ENCODE data around the gene PNCK.
A peak's percentile ranks its signal among the peaks of the same experiment; 100 is the strongest.
"Not testable (repeated sequence)": the region's sequence is repeated elsewhere in the genome, so short reads cannot be mapped to it uniquely, and the experiment has no call there.

Gene PNCK

DNA sequence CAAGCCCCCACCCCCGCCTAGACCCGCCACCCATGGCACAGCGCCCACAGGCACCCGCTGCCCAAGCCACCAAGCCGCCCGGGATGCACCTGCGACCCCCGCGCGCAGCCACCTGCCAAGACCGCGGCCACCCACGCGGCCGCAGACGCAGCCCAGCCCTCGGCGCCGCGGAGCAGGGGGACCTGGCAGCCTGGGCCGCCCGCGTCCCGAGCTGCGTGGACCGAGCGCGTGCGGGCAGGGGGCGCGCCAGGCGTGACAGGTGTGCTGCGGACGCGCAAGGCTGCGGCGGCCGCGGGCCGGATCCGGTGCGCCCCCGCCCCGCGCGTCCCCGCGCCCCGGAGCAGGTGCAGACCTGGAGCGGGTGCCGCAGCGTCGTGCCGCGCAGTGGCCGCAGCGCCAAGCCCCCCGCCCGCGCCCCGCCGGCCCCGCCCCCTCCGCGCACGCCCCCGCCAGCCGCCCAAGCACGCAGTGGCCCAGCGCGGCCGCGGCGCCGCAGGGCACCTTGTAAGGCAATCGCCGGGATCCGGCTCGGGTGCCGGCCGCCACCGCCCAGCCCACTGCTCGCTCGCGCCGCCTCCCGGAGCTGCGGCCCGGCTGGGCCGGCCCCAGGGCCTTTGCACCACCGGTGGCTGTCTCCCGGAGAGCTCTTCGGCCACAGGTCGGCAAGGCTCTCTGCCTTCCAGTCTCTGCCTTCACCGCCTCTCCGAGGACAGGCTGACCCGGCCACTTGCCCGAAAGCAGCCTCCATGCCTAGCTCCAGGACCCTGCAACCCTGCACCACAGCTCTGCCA lies at the start of gene PNCK:
Gene PNCK (minus strand): TSS at position 386 of the 791 bp plus-strand sequence. CDS start 737 bp downstream, outside the sequence.
- DNase-seq (ENCODE audit: low spot score): no peak

DNA sequence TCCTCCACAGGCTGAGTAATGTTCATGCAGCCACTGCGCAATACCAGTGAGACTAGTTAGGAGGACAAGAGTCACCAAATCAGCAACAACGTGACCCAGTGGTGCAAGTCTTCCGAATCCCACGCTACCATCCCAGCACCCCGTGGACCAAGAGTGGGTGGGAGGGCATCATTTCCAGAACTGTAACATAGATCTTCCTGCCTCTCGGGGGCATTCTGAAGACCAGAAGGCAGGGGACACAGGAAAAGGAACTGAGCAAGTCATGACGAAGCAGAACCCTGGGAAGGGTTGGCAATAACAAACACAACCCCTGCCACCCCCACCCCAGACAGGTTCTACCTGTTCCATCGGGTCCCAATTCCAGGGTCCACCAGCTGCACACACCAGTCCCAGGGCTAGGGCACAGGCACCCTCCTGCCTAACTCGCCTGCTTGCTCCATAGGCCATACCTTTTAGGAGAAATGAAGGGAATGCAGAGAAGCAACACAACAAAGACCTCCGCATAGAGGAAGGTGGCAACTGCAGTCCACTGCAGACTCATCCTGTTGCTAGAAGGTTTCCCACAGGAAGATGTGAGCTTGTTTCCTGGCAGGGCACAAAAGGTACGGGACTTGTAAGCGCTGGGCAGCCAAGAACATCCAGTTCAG lies 49.2 kb upstream of the PNCK start:
- no peak for DNase-seq (ENCODE audit: low spot score)

DNA sequence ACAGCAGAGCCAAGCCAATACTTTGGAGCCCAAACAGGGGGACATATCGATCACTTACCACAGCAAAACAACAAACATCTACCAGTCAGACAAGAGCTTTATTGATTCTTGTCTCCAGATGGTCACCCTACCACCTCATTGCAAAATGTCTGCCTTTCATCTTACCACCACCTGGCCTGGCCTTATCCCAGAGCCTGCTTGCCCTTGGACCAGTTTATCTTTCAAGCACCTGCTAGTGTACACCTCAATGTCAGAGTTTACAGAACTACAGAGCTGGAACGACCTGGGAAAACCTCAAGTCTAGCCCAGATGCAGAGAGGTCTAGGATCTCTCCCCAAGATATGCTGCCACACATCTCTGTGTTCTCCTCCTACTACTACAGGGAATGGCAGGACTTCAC lies 46.1 kb upstream of the PNCK start:
- DNase-seq (ENCODE audit: low spot score): no peak

DNA sequence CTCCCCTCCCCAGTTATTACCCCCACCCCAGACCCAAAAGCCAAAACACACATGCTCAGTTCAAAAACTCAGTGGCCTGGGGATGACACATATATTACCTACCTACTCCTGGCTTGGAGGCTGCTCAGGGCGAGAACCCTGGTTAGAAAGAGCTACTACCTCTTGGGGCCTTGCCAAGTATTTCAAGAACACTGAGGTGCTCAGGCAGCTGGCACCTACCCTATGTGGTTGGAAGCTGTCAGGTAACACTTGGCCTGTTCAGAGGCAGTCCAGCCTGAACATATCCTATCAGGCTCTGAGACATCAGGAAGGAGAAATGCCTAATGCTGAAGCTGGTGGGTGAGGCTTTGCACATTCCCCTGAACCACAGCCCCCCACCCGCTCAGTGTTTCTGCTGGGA lies 45.6 kb upstream of the PNCK start:
- DNase-seq (ENCODE audit: low spot score): no peak

DNA sequence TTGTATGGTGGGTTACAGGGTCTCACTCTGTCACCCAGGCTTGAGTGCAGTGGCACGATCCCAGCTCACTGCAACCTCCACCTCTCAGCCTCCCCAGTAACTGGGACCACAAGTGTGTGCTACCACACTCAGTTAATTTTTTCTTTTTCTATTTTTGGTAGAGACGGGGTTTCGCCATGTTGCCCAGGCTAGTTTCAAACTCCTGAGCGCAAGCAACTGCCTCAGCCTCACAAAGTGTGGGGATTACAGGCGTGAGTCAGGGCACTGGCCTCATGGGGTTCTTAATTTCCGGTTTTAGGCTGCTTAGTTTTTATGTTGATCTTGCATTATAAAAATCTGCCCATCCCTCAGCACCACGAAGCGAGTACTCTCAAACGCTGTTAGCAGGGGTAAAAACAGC lies 43.8 kb upstream of the PNCK start:
- no peak for DNase-seq (ENCODE audit: low spot score)

DNA sequence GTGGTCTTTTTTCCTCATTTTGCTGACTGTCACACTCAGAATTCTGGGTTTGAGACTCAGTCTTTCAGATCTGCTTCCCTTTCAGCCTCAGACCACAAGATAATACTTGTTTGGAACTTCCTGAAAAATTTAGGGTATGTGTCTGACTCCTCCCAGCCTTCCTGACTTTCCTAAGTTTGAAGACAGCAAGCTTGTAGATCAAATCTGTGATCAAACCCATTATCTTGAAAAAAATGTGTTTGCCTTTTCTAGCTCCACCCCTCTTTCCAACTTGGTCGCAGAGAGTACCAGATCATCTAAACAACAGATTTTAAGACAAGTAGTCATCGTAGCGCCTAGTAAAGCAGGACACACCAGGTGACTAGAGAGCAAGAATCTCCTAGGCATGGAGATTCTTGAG lies 40.6 kb upstream of the PNCK start:
- DNase-seq (ENCODE audit: low spot score): no peak

DNA sequence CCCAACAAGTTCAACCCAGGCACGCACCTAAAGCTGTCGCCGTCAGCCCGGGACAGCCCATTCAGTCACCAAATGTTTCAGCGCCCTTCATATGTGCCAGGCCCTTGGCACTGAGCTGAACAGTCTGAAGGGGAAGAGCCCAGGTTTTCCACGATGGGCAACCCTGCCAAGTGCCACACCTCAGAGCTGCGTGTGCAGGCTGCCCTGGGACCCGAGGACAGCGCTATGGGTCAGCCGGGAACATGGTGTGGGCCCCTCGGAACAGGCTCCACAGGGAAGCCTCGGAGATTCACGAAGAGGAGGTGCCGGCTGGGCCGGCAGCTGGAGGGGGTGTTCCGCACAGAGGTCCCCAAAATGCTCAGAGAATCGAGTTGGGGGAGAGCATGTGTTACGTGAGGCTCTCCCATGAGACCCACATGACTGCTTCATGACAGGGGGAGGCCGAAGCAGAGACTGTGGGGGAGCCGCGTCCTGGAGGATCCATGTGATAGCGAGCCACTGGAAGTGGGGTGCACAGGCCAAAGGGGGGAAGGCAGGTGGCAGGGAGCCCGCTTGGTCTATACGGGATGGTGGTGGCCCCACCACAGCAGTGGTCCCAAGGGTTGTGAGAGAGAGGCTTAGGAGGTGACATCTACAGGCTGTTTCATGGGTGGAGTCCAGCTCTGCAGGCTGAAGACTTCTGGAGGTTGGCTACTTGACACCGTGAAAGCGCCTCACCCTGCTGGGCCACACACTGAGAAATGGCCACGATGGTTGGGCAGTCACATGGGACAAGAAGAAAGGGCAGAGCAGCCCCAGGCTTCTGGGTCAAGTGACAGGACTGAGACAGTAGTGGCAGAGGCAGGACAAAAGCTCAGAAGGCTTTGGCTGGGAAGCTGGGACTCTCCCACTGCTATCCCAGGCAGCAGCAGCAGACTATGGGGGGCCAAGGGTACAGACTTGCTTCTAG lies 36.4 kb upstream of the PNCK start:
- DNase-seq (ENCODE audit: low spot score): no peak

DNA sequence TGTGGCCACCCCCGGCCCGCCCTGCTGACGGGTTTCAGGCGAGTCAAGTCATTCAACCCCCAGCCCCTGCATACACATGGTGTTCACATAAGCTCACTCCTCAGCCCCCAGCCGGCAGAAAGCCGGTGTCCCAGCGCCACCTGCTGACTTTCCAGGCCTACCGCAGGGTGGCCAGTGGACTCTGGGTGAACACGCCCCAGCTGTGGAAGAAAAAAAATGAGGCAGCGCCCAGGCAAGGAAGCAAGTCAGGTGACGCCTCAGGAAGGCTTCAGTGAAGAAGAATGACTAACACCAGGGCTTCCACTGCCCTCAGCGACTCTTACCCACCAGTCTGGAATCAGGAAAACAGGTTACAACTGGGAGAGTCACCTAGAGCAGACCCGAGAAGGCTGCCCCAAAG lies 34.8 kb upstream of the PNCK start:
- peak; percentile 81 for DNase-seq (ENCODE audit: low spot score)

DNA sequence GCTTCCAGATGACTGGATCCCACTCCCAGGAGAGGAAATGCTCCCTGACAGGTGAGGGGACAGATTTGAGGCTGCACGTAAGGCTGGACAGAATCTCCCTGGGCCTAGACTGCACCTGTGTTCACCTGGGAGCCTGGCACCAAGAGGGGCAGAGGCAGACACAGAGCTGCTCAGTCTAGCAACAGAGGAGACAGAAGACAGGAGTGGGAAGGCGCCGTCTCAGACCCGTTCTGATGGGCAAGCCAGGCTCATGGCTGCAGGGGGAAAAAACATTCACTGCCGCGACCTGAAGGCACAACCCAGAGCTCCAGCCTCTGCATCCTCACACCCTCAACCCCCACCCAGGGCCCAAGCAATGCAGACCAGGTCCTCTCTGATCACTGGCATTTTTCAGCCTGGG lies 33.8 kb upstream of the PNCK start:
- no peak for DNase-seq (ENCODE audit: low spot score)

DNA sequence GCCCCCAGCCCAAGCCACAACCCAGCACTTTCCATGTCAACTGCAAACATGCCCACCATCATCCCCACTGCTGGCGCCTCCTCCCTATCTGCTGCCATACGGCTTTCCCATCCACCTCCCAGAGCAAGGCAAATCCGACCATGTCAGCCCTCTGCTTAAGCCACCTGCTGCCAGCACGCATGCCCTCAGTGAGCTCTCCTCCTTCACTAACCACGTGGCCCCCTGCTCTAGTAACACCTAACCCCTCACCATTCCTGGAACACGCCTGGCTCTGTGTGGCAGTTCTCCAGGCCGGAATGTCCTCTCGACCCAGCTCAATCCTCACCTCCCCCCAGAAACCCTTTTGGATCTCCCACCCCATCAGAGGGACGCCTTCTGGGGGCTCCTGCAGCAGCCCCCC lies 33.2 kb upstream of the PNCK start:
- no peak for DNase-seq (ENCODE audit: low spot score)

DNA sequence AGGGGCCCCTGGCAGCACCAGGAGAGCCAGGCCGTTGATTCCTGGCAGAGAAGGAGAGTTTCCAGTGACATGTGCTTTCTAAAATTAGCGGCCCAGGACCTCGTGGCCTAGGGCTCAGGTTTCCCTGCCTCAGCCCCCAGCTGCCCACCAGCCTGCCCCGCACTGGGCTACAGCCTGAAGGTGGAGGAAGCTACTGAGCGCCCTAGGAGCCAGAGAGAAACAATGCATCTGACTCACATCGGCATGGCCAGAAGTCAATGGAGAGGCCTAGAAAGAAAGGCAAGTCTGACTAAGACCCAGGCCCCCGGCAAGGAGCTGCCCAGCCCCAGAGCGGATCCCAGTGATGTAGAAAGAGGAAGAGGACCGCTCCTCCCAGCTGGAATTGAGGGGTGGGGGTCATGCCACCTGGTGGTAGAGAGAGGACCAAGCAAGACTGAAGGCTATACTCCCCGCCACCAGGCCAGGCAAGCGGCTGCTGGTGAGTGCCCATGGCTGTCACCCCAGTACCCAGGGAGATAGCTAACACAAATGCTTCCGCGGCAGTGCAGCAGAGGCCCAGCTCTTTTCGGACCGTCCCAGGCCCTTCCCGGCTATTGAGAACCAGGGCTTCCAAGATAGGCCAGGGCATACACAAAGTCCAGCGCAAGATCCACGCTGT lies 31.9 kb upstream of the PNCK start:
- DNase-seq (ENCODE audit: low spot score): not testable (repeated sequence)

DNA sequence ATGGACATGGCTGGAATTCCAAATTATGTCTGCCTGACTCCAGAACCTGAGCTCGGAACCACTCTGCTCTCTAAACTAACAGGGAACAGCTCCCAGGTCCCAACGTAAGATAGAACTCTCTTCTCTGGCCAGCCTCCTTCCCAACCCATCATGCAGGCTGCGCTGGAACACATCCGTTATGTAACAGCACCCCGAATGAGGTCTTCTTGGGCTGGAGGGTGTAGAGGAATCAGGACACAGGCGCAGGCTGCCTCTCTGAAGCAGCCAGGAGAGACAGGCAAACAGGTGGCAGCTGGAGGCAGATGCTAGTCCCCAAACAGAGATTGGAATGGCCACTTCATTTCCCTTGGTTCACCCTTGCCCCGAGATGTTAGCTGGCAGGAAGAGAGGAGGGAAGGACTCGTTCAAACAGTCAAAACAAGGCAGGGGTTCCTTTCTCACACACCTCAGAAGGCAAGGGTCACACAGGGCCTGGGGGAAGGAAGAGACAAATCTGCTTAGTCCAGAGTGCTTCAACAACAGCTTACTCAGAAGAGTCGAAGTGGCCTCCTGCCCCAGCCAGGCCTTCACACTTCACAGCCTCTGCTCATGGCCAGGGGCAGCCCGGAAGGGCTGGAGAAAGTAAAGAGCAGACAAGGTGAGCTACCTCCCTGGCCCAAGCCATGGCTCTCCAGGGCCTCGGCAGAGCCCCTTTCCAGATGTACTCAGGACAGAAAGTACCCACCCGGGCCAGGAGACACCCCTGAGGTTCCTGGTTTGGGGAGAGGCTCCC lies 31.2 kb upstream of the PNCK start:
- not testable (repeated sequence) for DNase-seq (ENCODE audit: low spot score)

DNA sequence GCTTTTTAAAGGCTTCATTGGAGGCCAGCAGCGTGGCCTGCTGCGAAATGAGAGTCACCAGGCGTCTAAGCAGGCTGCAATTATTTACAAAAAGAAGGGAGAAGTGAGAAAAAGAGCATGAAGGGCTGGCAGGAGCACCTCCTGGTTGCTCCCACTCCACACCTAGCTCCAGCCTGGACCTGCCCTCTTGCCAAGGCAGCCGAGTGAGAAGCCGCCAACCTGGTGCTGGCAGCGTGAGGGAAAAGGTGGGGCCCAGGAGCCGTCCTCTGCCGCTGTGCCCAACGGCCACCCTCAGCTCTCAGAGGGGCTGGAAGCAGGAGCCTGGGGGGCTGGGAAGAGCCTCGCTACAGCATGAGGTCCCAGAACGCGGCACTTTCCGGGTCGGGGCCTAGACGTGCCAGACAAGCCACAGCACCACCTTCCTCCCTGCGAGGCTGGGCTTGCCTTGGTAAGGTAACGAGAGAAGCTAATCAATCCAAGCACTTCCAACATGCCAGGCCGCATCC lies 30.5 kb upstream of the PNCK start:
- no peak for DNase-seq (ENCODE audit: low spot score)

DNA sequence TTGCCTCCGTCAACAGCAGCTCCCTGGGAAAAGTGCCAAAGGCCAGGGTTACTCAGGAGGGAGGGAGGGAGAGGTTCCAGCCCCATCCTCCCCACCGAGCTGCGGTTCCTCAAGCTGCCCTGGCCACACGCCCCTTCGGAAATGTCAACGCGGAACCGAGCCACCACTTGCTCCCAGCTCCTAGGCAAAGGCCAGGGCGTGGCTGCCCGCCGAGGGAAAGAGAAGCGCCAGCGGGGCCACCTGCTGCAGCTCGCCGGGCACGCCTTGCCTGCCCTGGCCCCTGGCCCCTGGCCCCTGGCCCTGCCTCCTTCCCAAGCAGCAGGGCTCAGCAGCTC lies 29.4 kb upstream of the PNCK start:
- DNase-seq (ENCODE audit: low spot score): no peak

DNA sequence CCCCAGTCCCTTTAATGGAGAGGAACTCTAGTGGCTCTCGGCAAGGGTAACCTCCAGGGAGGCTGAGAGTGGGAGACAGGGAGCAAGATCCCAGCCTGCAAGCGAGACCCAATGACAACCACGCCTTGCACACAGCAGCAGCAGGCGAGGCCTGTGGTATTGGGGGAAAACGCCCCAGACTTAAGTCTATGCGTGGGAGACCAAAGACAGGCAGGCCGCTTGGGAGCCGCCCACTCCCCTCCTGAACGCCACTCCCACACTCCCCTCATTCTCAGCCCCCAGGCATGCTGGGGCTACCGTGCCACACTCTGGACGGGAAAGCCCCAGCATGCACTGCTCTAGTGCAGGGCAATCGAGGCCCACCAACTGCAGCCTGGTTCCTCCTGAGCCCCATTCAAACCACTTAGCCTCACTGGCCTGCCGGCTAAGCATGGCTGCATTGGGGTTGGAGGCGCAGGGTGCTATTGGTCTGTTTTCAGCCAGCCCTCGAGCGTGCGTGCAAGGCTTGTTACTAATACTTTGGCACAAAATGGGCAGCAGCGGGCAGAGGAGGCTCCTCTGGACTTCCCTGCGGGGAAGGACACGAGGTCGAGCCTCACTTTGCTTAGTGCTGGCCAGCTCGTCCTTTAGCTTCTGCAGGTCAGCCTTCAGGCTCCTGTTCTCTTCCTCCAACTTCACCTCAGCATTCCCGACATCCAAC lies 28.9 kb upstream of the PNCK start:
- no peak for DNase-seq (ENCODE audit: low spot score)

DNA sequence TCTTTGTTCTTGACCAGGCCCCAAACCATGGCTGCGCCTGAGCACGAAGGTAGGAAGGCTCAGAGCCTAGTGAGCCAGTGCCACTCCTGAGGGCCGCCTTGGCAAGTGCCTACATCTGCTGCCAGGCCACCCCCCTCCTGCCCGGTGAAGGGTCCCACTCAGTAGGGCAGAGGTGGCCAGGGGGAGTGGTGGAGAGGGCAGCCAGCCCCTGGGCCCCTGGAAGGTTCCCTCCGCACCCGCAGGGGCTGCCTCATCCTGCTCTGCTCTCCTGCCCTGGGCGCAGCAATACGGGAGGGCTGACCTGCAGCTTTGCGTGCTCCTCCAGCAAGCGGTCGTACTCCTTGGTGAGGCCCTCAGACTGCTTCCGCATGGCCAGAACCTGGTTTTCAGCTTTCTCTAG lies 28.1 kb upstream of the PNCK start:
- DNase-seq (ENCODE audit: low spot score): no peak

DNA sequence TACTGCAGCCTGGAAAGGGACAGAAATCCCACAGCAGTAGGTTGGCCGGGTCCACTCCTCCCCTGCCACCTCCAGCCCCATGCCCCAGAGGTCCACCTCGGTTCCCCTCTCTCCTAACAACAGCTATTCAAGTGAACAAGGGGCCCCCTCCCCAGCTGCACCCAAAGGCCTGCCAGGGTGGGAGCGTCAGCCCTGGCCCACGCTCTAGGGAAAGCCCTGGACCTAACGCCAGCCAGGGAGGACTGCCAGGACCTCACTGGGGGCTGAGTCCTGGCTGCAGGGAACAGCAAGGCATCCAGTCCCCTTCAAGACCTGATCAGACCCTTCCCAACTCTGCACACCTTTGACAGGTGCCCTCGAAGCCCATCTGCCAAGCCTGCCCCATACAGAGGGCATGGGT lies 27.4 kb upstream of the PNCK start:
- no peak for DNase-seq (ENCODE audit: low spot score)

DNA sequence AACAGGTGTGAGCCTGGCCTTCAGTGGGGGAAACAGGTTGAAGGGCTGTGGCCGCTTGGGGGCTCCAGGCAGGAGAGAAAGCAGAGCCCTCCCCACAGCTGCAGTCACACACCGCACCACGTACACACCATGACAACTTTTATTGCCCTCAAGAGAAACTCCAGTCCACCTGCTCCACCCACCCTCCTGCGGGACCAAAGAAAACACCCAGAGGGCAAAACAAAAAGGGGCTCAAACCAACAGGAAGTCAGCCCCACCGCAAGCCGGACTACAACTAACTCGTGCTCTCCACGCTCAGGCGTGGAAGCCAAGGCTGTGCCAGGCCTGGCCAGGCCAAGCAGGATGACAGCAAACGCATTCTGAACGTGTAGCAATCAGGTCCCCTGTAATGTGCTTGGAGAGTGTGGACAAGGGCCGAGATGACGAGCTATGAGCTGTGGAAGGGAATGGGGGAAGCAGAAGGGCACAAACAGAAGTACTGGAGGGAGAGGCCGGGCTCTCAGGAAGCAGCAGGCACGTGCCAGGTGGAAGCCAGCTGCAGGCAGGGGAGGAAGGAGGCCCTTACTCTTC lies 26.8 kb upstream of the PNCK start:
- no peak for DNase-seq (ENCODE audit: low spot score)

DNA sequence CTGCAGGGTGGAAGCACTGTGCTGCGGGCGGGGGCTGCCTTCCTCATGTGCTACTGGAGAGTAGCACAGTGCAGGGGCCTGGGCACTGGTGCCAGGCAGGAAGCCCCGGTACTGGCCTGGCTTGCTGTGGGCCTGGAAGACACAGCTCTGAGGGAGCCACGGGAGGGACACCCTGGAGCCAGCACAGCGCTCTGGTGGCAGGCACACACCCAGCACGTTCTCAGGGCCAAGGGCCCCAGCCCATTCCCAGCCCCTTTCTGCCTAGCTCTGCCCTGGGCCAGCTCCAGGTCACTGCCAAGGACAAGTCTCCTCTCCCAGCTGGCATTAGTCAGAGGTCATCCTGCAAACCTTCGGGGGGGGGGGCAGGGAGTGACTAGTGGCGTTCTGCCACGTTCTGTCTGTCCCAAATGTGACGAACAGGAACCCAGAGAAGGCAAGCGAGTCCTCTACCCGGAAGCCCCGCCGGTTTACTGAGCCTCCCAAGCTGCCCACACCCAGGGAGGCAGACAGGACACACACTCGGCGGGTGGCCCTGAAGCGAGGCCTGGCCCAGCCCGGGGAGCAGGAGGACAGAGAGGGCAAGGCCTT lies 26.3 kb upstream of the PNCK start:
- not testable (repeated sequence) for DNase-seq (ENCODE audit: low spot score)

All from HuH-7 (cell line).